GM12878 (cell line): ENCODE measurements around the gene PPP1R12A. TPM values are rescaled to one million over a fixed set of nuclear protein-coding genes. Genes with fewer than 3 reads are reported as not detected.

Source experiments
- ATAC-seq: fragments of 200-7000 bp; cut with Tn5 transposase; 3 replicates; pipeline ENCODE4 v1.9.1; 2020; ENCODE audit warnings: mild to moderate bottlenecking, moderate library complexity
- BruUV-seq: library from RNA; stranded (reverse); fragments of 400-500 nt; replicated peaks from 2 replicates; lab custom pipeline; 2021; lab: Mats Ljungman, UMichigan
- CTCF ChIA-PET: fragments of 300-600 bp; sonication (Branson Sonifier 250); formaldehyde crosslinking; extraction: SDS; loops from one replicate; lab custom pipeline; 2021; ENCODE audit warnings: inconsistent platforms; lab: Yijun Ruan, JAX
- POLR2A ChIA-PET: fragments of 350-600 bp; formaldehyde crosslinking; extraction: SDS; loops from one replicate; lab custom pipeline; 2021; ENCODE audit warnings: inconsistent platforms; lab: Charles Lee
- RAD21 ChIA-PET: fragments of 300-600 bp; sonication (Branson Sonifier 250); formaldehyde crosslinking; loops from one replicate; lab custom pipeline; 2023; ENCODE audit warnings: antibody characterized with exemption; ENCODE audit not compliant: unreplicated experiment; lab: Charles Lee
- SMC1A ChIA-PET: fragments of 300-600 bp; sonication (Branson Sonifier 250); formaldehyde crosslinking; loops from one replicate; lab custom pipeline; 2023; ENCODE audit not compliant: unreplicated experiment, uncharacterized antibody; lab: Charles Lee
- DNase-seq: peaks from one replicate; pipeline ENCODE4 v3.0.0-alpha.2; 2011; ENCODE audit warnings: low read depth, low spot score
- FAIRE-seq: peaks from 3 replicates; lab custom pipeline; 2011; peaks lifted over from hg19 to GRCh38; lab: Jason Lieb, UNC
- H2AFZ ChIP-seq: 2 replicates; pipeline ENCODE4 v1.6.0; 2011; ENCODE audit warnings: low read depth, low read length, control low read depth; ENCODE audit not compliant: control insufficient read depth
- H3K27ac ChIP-seq: 2 replicates; pipeline ENCODE4 v1.5.1; 2011; ENCODE audit warnings: control low read depth; ENCODE audit not compliant: control insufficient read depth, insufficient read depth
- H3K27me3 ChIP-seq, 2 experiments: replicated peaks in 1 of 2; 2 replicates each; pipeline versions ENCODE4 v1.6.0 to v1.6.1; 2011; ENCODE audit warnings: low read length in 1 of 2; ENCODE audit not compliant: control insufficient read depth in 2 of 2, insufficient read depth in 2 of 2
- H3K36me3 ChIP-seq, 2 experiments: 2 replicates each; pipeline ENCODE4 v1.5.1; 2011; ENCODE audit warnings: low read length in 1 of 2; ENCODE audit not compliant: control insufficient read depth in 2 of 2, insufficient read depth in 2 of 2
- H3K4me1 ChIP-seq: 2 replicates; pipeline ENCODE4 v1.6.1; 2011; ENCODE audit warnings: mild to moderate bottlenecking, low read length, moderate library complexity, mixed read lengths; ENCODE audit not compliant: control insufficient read depth, insufficient read depth
- H3K4me2 ChIP-seq: 2 replicates; pipeline ENCODE4 v1.6.0; 2011; ENCODE audit warnings: control low read depth; ENCODE audit not compliant: control insufficient read depth, insufficient read depth
- H3K4me3 ChIP-seq: fragments of 200-600 bp; sonication (generic); 2 replicates; pipeline ENCODE4 v1.5.1; 2016
- H3K79me2 ChIP-seq: 2 replicates; pipeline ENCODE4 v1.6.0; 2011; ENCODE audit warnings: low read length; ENCODE audit not compliant: control insufficient read depth, insufficient read depth
- H3K9ac ChIP-seq: 2 replicates; pipeline ENCODE4 v1.8.0; 2011; ENCODE audit warnings: low read length, control low read depth, mixed read lengths; ENCODE audit not compliant: control insufficient read depth, insufficient read depth
- H3K9me3 ChIP-seq: replicated peaks from 3 replicates; pipeline ENCODE4 v1.5.1; 2011; ENCODE audit warnings: mild to moderate bottlenecking, low read length; ENCODE audit not compliant: control insufficient read depth, insufficient read depth
- H4K20me1 ChIP-seq: 2 replicates; pipeline ENCODE4 v1.6.0; 2011; ENCODE audit not compliant: control insufficient read depth, insufficient read depth
- BHLHE40 ChIP-seq, 2 experiments: fragments of 450-650 bp in 1 of 2; IDR thresholded peaks; 2 replicates each; pipeline ENCODE4 v1.6.1; 2011 to 2017; ENCODE audit warnings: low read depth in 2 of 2, borderline replicate concordance in 1 of 2, improper control_type of control experiment in 1 of 2, low read length in 1 of 2, mild to moderate bottlenecking in 1 of 2
- CEBPB ChIP-seq, 2 experiments: fragments of 150-350 bp in 1 of 2; IDR thresholded peaks; 2 replicates each; pipeline ENCODE4 v1.6.1; 2012 to 2014; ENCODE audit warnings: low read depth in 2 of 2, low read length in 2 of 2, borderline replicate concordance in 1 of 2, inconsistent platforms in 1 of 2
- CTCF ChIP-seq, 3 experiments: IDR thresholded peaks in 2 of 3; conservative IDR thresholded peaks in 1 of 3; 2 replicates each; pipeline ENCODE4 v1.5.1; 2011; ENCODE audit warnings: low read depth in 3 of 3, low read length in 3 of 3, mild to moderate bottlenecking in 3 of 3, control low read depth in 2 of 3, moderate library complexity in 2 of 3, inconsistent platforms in 1 of 3, mixed read lengths in 1 of 3; ENCODE audit not compliant: control insufficient read depth in 2 of 3, insufficient read depth in 1 of 3; ENCODE audit errors: extremely low read depth in 1 of 3
- SRF ChIP-seq, 2 experiments: IDR thresholded peaks; 2 replicates each; pipeline ENCODE4 v1.6.1; 2011; ENCODE audit warnings: low read depth in 2 of 2, low read length in 2 of 2, mild to moderate bottlenecking in 1 of 2, moderate library complexity in 1 of 2
- in situ Hi-C: fragments of 300-500 bp; cut with MboI; formaldehyde crosslinking; loops from 9 replicates; pipeline ENCODE4 v1.14.3; 2018; ENCODE audit warnings: mixed read lengths
- intact Hi-C: fragments of 100-400 bp; cut with micrococcal nuclease; formaldehyde crosslinking; loops from one replicate; pipeline ENCODE4 v1.14.2; 2022; ENCODE audit not compliant: unreplicated experiment
- polyA plus RNA-seq, 11 experiments: library from polyadenylated mRNA; depleted of rRNA in 4 of 11; unstranded in 6 of 11; stranded (reverse) in 5 of 11; fragments of >200 nt; fragmentation: Nextera tagmentation in 4 of 11; fragmentation: Illumina TruSeq in 1 of 11; extraction: Ambion mirVana in 4 of 11; extraction: Trizol in 1 of 11; gene quantifications; 1 replicate in 1 of 11; 2 replicates in 10 of 11; pipeline versions ENCODE4 v1.2.1 to v1.2.3, GENCODE V29; 2011 to 2016; ENCODE audit warnings: inconsistent platforms in 2 of 11, missing spikeins in 2 of 11, low read depth in 1 of 11
- total RNA-seq, 4 experiments: library from RNA; depleted of rRNA in 3 of 4; stranded (reverse); fragments of >200 nt in 3 of 4; fragmentation: Illumina TruSeq in 1 of 4; extraction: Trizol in 1 of 4; gene quantifications; 2 replicates each; pipeline versions ENCODE4 v1.2.1 to v1.2.3, GENCODE V29; 2013 to 2021
- TF ChIP-seq, protein P1 (sequence below): IDR thresholded peaks from 2 replicates; pipeline ENCODE4 v1.6.1; 2012; ENCODE audit warnings: mild to moderate bottlenecking, low read depth, low read length
- TF ChIP-seq, protein P2 (sequence below): IDR thresholded peaks from 2 replicates; pipeline ENCODE4 v1.6.1; 2012; ENCODE audit warnings: low read depth, low read length, improper control_type of control experiment

The PPP1R12A gene
- total and polyA plus RNA-seq, 10 of the 15 experiments (the other 5 are each of a cell fraction or from before 2014, with no cell fraction given), result 22.8 to 134 (median 51.4) TPM

DNA sequence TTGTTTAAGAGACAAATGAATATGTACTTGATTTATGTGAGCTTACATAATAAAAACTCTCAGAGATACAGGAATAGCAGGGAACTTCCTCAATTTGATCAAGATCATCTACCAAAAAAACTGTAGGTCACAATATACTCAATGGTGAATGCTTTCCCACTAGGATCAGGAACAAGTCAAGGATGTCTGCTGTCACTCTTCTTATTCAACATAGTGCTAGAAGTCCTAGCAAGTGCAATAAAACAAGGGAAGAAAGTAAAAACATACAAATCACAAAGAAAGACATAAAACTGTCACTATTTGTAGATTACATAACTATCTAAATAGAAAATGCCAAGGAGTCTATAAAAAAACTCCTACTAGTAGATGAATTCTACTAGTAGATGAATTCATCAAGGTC lies 202.3 kb downstream of the PPP1R12A start:
- no peak for DNase-seq
- Histone ChIP-seq H3K79me2 (no peaks in the 10 kb centered on the region), H2AFZ (no peak overlapping the region), H3K9me3 (no peaks in the 10 kb centered on the region), H3K4me1 (no peaks in the 10 kb centered on the region), H4K20me1 (peaks cover 1% of the 10 kb centered on the region; the same call in 1 of the 2 replicates), H3K4me2 (no peak overlapping the region), H3K36me3 (no peaks in the 10 kb centered on the region), H3K9ac (no peak overlapping the region), H3K27me3 (no peaks in the 10 kb centered on the region; a peak in 1 of 4 replicates), H3K4me3 (no peak overlapping the region), H3K27ac (no peak overlapping the region)
- TF ChIP-seq SRF (IDR thresholded peaks at IDR 0.05; ENCODE audit: low read depth in 2 of 2, low read length in 2 of 2) (no peak), BHLHE40 (IDR thresholded peaks at IDR 0.05; ENCODE audit: borderline replicate concordance in 1 of 2, low read depth in 2 of 2, low read length in 1 of 2) (no peak), CEBPB (IDR thresholded peaks at IDR 0.05; ENCODE audit: borderline replicate concordance in 1 of 2, low read depth in 2 of 2, low read length in 2 of 2) (no peak), CTCF (IDR thresholded peaks at IDR 0.05 in 2 of 3, conservative IDR thresholded peaks at IDR 0.05 in 1 of 3; ENCODE audit: control insufficient read depth in 2 of 3, extremely low read depth in 1 of 3, insufficient read depth in 1 of 3, low read depth in 3 of 3, low read length in 3 of 3) (no peak)
- TF ChIP-seq, protein P1, sequence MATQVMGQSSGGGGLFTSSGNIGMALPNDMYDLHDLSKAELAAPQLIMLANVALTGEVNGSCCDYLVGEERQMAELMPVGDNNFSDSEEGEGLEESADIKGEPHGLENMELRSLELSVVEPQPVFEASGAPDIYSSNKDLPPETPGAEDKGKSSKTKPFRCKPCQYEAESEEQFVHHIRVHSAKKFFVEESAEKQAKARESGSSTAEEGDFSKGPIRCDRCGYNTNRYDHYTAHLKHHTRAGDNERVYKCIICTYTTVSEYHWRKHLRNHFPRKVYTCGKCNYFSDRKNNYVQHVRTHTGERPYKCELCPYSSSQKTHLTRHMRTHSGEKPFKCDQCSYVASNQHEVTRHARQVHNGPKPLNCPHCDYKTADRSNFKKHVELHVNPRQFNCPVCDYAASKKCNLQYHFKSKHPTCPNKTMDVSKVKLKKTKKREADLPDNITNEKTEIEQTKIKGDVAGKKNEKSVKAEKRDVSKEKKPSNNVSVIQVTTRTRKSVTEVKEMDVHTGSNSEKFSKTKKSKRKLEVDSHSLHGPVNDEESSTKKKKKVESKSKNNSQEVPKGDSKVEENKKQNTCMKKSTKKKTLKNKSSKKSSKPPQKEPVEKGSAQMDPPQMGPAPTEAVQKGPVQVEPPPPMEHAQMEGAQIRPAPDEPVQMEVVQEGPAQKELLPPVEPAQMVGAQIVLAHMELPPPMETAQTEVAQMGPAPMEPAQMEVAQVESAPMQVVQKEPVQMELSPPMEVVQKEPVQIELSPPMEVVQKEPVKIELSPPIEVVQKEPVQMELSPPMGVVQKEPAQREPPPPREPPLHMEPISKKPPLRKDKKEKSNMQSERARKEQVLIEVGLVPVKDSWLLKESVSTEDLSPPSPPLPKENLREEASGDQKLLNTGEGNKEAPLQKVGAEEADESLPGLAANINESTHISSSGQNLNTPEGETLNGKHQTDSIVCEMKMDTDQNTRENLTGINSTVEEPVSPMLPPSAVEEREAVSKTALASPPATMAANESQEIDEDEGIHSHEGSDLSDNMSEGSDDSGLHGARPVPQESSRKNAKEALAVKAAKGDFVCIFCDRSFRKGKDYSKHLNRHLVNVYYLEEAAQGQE, result no peak
- TF ChIP-seq, protein P2, sequence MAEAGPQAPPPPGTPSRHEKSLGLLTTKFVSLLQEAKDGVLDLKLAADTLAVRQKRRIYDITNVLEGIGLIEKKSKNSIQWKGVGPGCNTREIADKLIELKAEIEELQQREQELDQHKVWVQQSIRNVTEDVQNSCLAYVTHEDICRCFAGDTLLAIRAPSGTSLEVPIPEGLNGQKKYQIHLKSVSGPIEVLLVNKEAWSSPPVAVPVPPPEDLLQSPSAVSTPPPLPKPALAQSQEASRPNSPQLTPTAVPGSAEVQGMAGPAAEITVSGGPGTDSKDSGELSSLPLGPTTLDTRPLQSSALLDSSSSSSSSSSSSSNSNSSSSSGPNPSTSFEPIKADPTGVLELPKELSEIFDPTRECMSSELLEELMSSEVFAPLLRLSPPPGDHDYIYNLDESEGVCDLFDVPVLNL, result no peak
- ChIA-PET SMC1A (interaction anchor here (0.6 kb wide), 1 partner anchor 32 kb away, joined by 3 read pairs; no protein-coding TSS in a partner anchor), RAD21 (interaction anchor here (1.0 kb wide), 1 partner anchor 185 kb away, joined by 3 read pairs; no protein-coding TSS in a partner anchor), POLR2A (no interaction called here), CTCF (interaction anchor here (1.1 kb wide), 1 partner anchor 178 kb away, joined by 3 read pairs; no protein-coding TSS in a partner anchor)
- ATAC-seq, result no peak
- no TSS peak for BruUV-seq
- in situ Hi-C loops (loop anchor here (10.0 kb wide), 1 partner anchor 328 kb away; no protein-coding TSS in a partner anchor), intact Hi-C loops (no loop called here)
- no peak for FAIRE-seq
